SKM-1 treated with dmso at 0.1 percent for 144 hours (cell line): ENCODE measurements around the gene KIF12.
"Not testable (repeated sequence)": the region's sequence is repeated elsewhere in the genome, so short reads cannot be mapped to it uniquely, and the experiment has no call there.

Source experiments
- DNase-seq: peaks from one replicate; lab custom pipeline; 2025; ENCODE audit not compliant: unreplicated experiment; lab: John Stamatoyannopoulos, UW

Gene KIF12

DNA sequence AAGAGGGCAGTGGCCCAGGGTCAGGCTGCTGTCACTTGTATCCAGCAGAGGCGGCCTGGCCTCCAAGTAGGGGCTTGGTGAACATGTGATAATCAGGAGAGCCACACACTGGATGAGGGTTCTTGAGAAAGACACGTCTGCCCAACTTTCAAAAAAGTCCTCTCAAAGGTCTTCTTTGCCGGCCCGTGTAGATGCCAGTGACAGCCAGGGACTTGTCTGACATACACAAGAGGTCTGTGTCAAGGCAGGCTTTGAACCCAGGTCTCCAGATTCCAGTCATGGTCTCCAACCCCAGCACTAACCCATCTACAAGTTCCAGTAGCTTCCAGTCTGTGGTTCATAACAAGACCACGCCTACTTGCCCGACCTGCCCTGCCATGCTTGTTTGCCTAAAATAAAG lies 13.1 kb downstream of the KIF12 start:
- no peak for DNase-seq

DNA sequence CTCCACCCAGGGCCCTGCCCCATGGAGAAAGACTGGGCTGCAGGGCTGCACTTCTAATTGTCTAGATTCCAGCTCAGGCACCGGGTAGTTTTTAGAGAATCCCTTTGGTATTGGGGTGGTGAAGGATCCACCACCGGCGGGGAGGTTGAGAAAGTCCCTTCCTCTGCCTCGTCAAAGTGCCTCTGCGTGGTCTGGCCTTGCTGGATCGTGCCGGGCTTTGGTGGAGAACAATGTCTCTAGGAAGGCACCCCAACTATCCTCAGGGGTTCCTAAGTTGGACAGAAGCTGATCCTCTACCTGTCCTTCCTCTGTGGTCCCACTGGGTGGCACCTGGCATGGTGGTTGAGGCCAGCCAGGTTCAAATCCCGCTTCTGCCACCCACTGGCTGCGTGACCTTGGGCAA lies 13.7 kb downstream of the KIF12 start:
- no peak for DNase-seq

- DNase-seq = no peak
Measured at GRCh38 chr9:114084282-114085073, 14.6 kb downstream of the KIF12 start.

- DNase-seq = no peak
Measured at GRCh38 chr9:114083666-114084065, 15.4 kb downstream of the KIF12 start.

DNA sequence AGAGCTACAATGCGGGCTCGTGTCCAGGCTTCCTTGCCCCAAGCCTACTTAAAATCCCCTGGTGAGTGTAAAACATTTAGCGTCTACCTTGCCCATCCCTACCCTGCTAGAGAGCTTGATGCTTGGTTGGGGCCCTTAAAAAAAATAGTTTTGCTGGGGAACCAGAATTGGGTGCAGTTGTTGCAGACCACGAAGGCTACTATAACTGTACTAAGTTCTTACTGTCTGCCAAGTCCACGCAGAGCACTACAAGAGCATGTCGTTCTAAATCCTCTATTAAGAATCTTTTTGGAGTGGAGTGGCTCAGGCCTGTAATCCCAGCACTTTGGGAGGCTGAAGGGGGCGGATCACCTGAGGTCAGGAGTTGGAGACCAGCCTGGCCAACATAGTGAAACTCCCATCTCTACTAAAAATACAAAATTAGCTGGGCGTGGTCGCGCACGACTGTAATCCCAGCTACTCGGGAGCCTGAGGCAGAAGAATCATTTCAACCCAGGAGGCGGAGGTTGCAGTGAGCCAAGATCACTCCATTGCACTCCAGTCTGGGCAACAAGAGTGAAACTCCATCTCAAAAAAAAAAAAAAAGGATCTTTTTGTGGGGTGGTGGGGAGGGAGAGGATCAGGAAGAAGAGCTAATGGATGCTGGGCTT lies 16.2 kb downstream of the KIF12 start:
- DNase-seq = not testable (repeated sequence)

DNA sequence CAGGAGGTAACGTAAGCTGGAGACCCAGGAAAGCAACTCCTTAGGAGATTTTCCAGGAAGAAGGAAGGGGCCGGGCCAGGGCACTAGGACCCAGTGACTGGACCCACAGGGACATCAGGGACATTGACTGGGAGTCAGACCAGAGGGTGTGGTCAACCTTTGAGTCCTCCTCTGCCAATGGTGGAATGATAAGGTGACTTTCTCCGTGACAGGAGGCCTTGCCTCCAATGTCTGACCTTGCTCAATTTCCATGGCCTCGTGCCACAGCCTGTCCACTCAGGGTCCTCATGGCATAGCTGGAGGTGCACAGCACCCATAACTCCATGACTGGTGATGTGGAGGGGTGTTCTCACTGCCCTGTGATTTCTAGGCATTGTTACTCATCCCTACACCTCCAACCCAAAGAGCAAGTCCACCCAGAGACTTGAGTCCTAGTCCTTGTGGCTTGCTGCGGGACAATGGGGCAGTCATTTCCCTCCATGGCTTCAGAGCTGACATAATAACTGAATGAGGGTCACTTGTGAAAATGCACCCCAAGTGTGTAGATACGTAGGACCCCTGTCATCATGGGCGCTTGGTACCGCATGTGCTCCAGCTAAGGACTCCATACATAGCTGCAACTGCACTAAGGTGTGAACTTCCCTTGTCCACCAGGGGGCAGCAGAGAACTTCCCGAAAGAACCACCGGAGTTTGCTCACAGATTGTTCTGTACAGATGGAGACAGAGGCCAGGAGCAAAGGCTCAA lies 16.9 kb downstream of the KIF12 start:
- peak; percentile 16 for DNase-seq

DNA sequence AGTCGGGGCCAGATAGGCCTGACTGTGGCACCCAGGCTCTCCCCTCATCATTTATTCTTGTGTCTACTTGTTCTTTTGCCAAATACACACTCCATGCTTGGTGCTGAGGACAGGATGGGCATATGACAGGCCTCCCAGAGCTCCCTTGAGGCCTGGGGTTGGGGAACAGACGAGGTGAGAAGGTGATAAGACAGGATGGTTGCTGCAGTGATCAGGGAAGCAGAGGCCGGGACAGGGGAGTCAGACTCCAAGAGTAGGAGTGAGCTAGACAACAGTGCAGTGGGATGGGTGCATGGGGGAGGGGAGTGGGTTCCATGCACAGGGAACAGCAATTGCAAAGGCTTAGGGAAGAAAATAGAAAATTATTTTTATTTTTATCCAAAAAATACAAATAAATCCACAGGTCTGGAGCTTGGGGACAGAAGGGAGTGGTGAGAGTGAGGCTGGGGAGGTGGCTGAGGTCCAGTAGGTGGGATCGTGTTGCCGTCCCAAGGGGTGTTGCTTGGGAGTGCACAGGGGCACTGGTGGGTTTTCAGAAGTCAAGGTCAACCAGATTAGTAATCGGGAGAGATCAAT lies 17.6 kb downstream of the KIF12 start:
- DNase-seq = no peak

GRCh38 chr9:114080773-114081440 lies 18.2 kb downstream of the KIF12 start:
- no peak for DNase-seq

DNA sequence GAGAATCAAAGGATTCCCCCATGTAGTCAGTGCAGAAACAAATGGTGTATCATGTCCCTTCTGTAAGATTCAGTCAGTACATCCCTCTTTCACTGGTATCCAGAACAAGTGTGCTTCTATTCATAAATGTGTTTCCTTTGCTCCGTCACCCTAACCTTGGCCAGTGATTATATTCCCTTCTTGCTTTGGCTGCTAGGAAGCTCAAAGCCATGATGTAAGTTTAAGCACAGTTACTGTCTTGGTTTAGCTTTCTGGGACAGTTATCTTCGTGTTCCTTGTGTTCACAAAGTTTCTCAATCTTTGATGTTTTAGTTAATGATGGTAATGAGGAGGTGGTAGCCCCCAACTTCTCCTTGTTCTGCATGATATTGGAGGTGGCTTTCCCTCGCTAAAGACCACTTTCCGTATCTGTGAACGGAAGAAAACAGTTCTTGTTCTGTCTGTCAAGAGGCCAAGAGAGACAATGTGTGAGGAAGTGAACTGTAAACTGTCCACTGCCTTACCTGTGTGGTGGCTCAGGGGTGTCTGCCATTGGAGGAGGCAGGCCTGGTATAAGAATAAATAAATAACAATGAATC lies 18.8 kb downstream of the KIF12 start:
- no peak for DNase-seq

DNA sequence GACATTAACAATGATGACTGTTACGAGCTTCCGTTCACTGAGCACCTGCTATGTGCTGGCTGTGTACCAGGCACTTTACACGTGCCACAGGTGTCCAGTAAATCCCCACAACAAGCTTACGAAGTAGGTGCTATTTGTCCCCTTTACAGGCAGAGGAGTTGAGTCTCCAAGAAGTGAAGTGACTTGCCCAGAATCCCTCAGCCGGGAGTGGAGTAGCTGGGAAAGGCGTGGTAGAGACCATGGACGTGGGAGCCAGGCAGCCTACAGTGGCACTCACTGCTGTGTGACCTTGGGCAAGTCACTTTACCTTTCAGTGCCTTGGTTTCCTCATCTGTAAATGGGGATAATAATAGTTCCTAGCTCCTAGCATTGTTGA lies 20.3 kb downstream of the KIF12 start:
- no peak for DNase-seq

DNA sequence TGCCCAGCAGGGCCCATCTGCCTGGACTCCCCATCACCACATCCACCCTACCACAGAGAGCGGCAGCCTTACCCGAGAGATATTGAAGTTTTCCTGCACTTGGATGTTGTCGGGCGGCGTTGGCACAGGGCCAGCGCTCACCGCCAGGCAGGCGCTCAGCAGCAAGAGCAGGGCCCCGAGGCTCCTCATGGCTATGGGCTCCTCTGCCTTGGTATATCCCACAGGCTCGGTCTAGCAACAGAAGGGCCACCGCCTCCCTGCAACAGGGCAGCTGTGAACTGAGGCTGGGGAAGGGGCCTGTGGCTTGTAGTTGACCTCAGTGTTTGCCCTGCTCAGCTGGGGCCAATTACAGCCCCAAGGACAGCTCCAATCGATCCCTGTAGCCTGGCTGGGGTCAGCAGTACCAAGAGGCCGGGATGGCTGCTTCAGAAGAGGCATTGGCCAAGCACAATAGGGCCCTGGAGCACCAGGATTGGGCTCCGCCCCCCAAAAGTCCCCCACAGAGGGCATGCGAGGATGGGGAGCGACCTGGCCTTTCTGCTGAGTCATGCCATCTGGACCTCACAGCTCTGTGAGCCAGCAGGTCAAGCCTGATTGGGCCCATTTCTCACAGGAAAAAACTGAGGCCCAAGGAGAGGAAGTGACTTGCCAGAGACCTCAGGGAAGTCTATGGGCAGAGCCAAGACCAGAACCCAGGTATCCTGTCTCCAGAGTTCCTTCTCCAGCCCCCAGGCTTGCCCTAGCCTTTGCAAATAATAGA lies 20.9 kb downstream of the KIF12 start, which contains the start of gene AMBP:
Gene AMBP (minus strand): TSS at position 280 of the 760 bp plus-strand sequence. CDS start 91 bp downstream, at position 189.
- DNase-seq = no peak

DNA sequence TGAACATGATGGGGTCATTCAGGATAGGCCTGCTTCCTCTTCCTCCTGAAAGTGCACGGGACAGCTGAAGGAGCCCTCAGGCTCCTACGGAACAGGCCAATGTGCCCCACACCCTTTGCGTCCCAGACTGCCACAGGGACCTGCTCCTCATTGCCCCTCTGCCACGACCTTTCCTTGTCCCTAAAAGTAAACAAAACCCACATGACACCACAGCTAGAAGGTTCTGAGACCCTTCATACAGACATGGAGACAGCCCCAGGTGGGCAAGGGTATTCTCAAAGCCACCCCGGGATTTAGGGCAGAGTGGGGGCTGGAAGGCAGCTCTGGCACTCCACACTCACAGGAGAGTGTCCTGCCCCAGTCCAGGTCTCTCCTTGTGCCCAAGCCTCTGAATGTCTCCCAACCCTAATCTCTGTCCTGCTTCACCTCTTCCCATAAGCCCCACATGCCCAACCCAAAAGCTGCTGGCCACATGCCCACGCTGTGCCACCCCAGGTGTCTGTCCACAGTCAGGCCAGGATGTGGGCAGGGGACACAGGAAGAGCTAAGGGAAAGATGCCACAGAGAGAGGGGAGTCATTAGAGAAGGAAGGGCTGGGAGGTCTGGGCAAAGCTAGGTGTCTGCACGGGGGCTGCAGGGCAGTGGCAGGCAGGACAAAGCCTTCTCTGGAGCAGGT lies 21.8 kb downstream of the KIF12 start:
- DNase-seq = no peak

GRCh38 chr9:114076237-114077161 lies 22.6 kb downstream of the KIF12 start:
- no peak for DNase-seq

- DNase-seq = no peak
Measured at GRCh38 chr9:114075602-114076001, 23.5 kb downstream of the KIF12 start.

DNA sequence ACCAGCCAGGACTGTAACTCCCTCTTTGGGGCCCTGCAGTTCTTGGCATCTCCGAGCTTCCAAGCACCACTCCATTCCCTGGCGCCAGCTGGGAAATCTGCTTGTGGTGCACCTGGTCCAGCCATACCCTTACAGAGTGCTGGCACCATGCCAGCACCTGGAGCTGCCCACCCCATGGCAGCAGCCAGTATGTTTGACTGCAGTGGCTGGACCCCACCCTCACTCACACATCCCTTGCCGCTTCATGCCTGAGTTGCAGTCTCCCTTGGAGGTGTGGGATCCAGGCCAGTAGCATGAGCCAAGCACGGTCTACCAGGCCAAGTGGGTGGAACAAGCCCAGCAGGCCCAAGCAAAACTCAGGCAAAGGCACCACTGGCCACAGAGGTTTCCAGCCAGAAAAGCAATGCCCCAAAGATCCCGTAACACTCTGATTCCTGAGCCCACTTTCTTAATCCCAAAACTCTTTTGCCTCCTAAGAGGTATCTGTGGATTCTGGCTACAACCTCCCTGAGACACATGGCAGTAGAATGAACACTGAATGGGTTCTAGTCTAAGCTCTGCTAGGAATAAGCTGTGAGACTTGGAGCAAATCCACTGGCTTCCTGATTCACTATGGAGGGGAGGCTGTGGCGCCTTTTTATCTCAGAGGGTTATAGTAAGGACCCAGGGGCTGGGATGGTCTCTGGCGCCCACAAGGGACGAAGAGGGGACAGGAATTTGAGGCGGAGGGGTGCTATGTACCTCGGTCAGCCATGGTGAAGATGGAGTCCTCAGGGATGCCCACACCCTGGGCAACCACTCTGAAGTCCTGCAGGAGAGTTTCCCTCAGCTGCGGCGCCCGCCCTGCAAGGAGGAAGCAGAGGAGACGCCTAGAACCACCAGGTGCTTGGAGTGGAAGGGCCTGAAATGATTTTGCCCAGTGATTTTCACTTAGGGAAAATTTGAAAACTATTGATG lies 26.6 kb downstream of the KIF12 start:
- no peak for DNase-seq

- DNase-seq = no peak
Measured at GRCh38 chr9:114071197-114071795, 27.8 kb downstream of the KIF12 start.
